SW480 (cell line): ENCODE measurements around the gene CDK19.
"Not testable (repeated sequence)": the region's sequence is repeated elsewhere in the genome, so short reads cannot be mapped to it uniquely, and the experiment has no call there.

Experiments used
- DNase-seq: peaks from one replicate; pipeline ENCODE4 v3.0.0-alpha.2; 2016; ENCODE audit warnings: low spot score

The CDK19 gene

GRCh38 chr6:110620065-110620464, 195.2 kb downstream of the CDK19 start:
- no peak for DNase-seq

- no peak for DNase-seq
Measured at GRCh38 chr6:110619275-110619908, 195.9 kb downstream of the CDK19 start.

DNA sequence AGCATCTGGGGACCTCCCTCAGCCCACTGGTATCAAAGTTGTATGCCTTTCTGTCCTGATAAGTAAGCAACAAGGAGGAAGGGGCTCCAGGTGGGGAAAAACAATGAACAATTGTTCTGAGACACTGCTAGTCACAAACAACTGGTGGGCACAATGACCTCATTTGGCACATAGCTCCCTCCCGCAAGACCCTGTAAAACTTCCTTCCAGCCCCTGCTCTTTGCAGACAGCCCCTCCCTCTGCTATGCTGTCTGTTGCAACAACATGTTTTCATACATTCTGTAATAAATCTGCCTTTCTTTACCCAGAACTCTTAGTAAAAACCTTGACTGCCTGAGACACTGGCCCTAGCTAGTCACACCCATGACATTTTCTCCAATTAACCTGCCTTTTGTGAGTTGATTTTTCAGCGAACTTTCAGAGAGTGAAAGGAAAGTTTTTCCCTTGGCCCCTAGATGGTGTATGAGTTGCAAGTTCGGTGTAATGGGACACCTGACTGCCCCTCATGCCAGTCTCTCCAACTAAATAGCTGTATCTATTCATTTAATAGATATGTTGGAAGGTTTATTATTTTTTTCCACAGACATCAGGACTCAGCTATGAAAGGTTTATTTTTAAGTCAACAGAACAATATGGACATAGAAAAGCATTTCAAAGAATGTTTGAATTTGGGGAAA, 196.5 kb downstream of the CDK19 start:
- no peak for DNase-seq

DNA sequence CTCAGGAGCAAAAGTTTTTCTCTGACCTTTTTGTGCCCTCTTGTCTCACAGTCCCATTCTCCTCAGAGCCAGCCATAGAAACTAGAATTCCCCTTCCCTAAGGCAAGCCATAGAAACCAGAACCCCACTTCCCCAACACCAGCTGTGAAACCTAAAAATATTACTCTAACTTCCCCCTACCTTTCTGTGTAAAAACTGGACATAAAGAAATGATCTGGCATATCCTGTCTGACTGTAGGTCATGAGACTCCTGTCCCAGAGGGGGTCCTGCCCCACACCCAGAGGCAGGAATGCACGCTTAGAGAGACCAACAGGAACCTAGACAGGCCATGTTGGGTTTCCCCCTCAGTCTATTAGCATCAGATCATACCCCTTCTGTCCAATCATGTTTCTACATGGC, 198.2 kb downstream of the CDK19 start:
- DNase-seq, result no peak

DNA sequence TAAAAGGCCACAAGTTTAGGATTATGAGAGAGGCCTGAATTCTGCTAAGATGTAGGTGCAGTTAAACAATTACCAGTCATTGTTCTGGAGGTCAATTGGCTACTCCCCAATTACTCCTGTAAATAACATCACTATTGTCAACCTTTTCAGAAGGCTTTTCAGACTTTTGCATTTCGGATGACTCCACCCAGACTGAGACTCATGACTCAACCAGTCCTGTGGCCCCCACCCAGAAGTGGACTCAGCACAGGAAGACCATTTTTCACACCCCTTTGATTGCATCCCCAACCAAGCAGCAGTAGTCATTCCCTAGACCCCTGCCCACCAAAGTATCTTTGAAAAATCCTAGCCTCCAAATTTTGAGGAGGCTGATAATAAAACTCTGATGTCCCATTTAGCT, 199.5 kb downstream of the CDK19 start:
- DNase-seq, result no peak

GRCh38 chr6:110614586-110614985, 200.7 kb downstream of the CDK19 start:
- no peak for DNase-seq

DNA sequence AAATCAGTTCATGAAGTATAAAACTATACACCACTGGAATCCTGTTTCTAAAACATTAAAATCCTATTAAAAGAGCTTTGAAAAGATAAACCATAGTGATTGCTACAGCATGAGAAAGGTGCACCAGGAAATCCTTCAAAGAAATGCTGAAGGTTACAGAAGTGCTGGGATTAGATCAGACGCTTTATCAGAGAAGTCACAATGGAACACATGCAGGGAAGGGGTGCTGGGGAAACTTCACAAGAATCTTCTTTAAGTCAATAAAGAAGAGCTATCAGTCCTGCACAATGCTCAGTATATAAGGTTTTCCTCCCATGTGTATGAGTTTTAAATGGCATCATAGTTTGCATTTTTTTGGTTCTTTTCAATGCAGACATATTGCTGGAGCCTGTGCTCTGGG, 201.2 kb downstream of the CDK19 start:
- no peak for DNase-seq

DNA sequence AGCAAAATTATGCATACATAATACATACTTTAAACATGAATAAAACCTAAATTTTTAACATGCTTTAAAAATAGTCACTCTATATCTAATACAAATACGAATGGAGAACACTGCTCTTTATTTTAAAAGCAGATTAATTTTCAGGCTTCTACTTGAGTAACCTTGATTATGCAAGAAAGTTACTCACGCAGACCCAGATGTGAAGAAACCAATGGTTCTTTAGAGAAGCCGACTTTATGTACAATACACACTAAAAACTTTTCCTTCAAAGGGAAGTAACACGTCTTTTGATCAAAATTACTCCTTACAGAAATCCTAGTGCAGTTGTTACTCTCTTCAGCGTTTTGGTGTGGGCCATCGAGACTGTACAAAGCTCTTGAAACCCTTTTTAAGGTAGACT, 201.9 kb downstream of the CDK19 start:
- DNase-seq, result no peak

DNA sequence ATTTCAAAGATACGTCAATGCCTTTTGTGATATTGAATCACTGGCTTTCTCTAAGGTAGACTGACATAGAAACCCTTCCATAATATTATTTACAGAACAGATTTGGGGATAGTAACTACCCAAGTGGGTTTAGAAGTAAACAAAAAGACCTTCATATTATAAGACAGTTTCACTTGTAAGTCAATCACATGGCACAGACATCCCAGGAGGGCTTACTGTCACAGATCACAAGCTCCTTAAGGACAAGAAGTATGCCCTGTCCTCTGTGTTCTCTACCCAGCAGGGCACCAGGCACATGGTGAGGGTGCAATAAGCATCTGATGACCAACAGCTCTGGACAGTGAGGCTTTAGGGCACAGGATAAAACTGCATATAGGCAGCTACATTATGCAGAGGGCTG, 203.0 kb downstream of the CDK19 start:
- no peak for DNase-seq

DNA sequence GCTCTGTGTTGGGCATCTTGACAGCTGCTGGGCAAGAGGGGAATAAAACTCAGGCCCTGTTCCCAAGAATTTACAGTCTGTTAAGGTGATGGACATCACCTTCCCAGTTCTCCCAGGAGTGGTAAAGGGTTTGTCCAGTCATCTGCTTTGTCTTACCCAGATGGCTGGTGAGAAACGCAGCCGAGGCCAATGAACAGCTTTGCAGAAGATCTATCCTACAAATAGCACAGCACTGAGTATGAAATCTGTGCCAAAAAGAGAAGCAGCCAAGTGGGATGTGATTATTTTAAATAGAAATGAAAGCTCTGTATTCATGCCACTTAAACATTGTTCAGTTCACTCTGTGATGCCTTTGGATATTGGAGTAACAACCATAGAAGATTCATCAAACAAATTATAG, 206.2 kb downstream of the CDK19 start:
- no peak for DNase-seq

DNA sequence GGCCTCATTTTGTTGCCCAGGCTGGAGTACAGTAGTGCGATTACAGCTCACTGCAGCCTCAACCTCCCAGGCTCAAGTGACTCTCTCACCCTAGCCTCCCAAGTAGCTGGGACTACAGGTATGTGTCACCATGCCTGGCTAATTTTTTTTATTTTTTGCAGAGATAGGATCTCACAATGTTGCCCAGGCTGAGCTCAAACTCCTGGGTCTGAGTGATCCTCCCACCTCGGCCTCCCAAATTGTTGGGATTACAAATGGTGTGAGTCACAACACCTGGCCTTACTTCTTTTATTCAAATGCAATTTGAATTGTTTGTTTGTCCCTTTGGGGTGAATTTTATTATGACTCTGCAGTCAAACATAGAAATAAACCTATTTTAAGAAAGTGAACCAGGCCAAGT, 207.1 kb downstream of the CDK19 start:
- DNase-seq, result no peak

DNA sequence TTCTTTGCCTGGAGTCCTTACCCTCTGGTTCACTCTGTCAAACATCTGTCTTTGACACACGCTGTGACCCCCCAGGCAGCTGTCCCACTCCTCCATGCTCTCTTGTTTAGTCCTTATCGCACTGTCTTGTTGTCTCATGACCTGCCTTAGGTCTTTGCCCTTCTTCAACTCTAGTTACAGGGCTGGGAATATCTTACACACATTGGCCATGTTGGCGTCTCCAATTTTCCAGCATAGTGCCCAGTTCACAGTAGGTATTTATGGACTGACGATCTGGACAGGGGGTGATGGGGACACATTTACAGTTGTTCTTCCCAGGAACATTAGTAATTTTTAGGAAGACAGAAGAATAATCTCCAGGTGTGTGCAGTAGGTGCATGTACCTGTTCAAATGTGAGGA, 209.1 kb downstream of the CDK19 start:
- no peak for DNase-seq

GRCh38 chr6:110600640-110601039, 214.6 kb downstream of the CDK19 start:
- DNase-seq, result not testable (repeated sequence)

DNA sequence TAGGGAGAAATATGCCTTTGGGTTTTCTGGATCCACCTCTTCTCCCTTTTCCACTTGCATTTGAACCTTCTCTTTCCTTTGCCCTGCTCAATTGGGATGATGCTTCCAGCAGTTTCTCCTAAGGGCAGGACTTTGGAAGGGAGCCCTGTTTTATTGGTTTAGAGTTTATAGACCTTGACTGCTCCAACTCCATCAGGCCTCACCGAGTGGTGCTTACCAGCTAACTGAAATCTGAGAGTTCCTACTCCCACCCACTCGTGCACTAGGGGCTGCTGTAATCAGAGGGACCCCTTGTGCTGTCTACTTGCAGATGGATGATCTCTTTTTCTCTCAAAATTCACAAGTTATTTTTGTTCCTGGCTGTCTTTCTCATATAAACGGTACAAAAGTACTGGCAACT, 217.5 kb downstream of the CDK19 start:
- no peak for DNase-seq

- no peak for DNase-seq
Measured at GRCh38 chr6:110596354-110596753, 218.9 kb downstream of the CDK19 start.

DNA sequence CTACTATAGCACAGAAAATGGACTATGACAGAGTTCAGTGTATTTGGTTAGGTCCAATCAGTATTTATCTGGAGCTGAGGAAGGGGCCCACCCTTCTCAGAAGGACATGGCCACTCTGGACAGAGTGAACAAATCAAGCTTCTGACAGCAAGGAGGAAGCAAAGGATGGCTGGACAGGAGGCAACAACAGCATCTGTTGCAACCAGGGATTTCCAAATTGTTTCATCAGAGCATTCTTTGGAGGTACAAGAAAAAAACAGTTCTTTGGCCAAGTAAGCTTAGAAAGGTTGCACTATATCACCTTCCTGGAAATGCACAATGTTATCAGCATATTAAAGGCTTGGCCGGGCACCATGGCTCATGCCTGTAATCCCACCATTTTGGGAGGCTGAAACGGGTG, 220.2 kb downstream of the CDK19 start:
- no peak for DNase-seq

GRCh38 chr6:110593637-110594036, 221.6 kb downstream of the CDK19 start:
- DNase-seq, result no peak

DNA sequence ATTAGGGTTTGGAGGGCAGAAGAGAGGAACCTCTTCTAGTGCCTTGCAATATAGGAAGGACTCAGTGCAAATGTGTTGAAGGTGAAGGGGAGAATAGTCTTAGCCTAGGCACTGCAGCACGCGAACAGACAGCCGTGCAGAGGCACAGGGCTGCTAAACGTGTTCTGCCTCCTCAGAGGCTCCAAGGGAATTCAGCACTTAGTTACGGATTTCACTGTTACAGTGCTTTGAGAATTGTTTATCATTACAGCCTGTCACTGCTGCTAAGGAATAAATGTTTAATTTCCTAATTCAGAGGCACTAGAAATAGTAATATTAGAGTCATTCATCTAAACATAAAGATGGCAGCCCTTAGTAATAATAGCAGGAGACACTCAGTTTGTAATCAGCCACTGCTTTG, 222.5 kb downstream of the CDK19 start:
- no peak for DNase-seq

GRCh38 chr6:110590821-110591351, 224.4 kb downstream of the CDK19 start:
- no peak for DNase-seq

DNA sequence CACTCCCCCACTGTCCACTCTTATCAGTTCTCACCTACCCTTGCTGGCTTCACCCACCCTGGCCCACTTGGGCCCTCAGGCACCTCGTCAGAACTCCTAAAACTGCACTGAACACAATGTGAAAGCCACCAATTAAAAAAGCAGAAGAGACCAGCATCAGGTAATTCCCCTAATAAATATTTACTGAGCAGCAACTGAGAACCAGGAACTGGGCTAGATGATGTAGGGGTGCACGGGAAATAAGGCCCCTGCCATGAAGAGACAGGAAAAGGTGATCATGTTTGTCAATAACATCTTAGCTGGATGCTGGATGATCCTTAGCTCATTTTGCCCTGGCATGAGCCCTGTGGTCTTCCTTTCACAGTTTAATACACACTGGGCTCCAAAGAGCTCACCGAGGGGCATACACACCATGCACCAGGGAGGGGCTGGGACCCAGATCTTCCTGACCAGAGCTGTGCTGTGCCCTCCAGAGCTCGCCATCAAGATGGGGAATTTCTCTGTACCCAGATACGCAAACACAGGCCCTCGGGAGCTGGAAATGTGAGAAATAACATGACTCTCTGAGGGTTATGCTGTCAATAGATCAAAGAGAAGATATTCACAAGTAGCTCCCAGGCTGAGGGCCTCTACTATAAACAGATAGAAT, 225.3 kb downstream of the CDK19 start:
- no peak for DNase-seq

GRCh38 chr6:110587328-110587727, 227.9 kb downstream of the CDK19 start:
- no peak for DNase-seq

GRCh38 chr6:110581679-110582078, 233.6 kb downstream of the CDK19 start:
- DNase-seq, result no peak

- DNase-seq, result not testable (repeated sequence)
Measured at GRCh38 chr6:110577596-110578167, 237.6 kb downstream of the CDK19 start.
